Measurements from ENCODE around the gene TTC23. TPM values are rescaled to one million over a fixed set of nuclear protein-coding genes. Genes with fewer than 3 reads are reported as not detected.
"Not testable (repeated sequence)": the region's sequence is repeated elsewhere in the genome, so short reads cannot be mapped to it uniquely, and the experiment has no call there.

TTC23 gene
- total RNA-seq, 1 donor from 2014 or later = 10.0 TPM

- FAIRE-seq (no peak), DNase-seq (ENCODE audit: low read depth) (no peak)
- Histone ChIP-seq H3K27me3 (ENCODE audit: control insufficient read depth, insufficient read depth, low read length) (no peaks in the 10 kb centered on the region), H3K36me3 (ENCODE audit: control insufficient read depth, insufficient read depth, low read length) (no peaks in the 10 kb centered on the region), H3K4me3 (ENCODE audit: low read depth, low read length) (no peak overlapping the region)
- TF ChIP-seq CTCF (IDR thresholded peaks at IDR 0.05; ENCODE audit: insufficient read depth, low read length, severe bottlenecking) = no peak
Observed at GRCh38 chr15:99117111-99117510, 132.3 kb downstream of the TTC23 start.

GRCh38 chr15:99115300-99116215 is 133.8 kb downstream of the TTC23 start:
- no peak for TF ChIP-seq CTCF (IDR thresholded peaks at IDR 0.05; ENCODE audit: insufficient read depth, low read length, severe bottlenecking)

GRCh38 chr15:99114511-99115299 is 134.7 kb downstream of the TTC23 start:
- DNase-seq (ENCODE audit: low read depth) (no peak), FAIRE-seq (no peak)
- H3K27me3 ChIP-seq (ENCODE audit: control insufficient read depth, insufficient read depth, low read length) = no peaks in the 10 kb centered on the region
- no peak for TF ChIP-seq CTCF (IDR thresholded peaks at IDR 0.05; ENCODE audit: insufficient read depth, low read length, severe bottlenecking)
- H3K4me3 ChIP-seq (ENCODE audit: low read depth, low read length) = no peak overlapping the region
- H3K36me3 ChIP-seq (ENCODE audit: control insufficient read depth, insufficient read depth, low read length) = no peaks in the 10 kb centered on the region

More at GRCh38 chr15:99115300-99116215, 133.8 kb downstream of the TTC23 start:
- no peaks in the 10 kb centered on the region for H3K27me3 ChIP-seq (ENCODE audit: control insufficient read depth, insufficient read depth, low read length)
- DNase-seq (ENCODE audit: low read depth) (no peak), FAIRE-seq (no peak)
- no peaks in the 10 kb centered on the region for H3K36me3 ChIP-seq (ENCODE audit: control insufficient read depth, insufficient read depth, low read length)
- no peak overlapping the region for H3K4me3 ChIP-seq (ENCODE audit: low read depth, low read length)

- H3K36me3 ChIP-seq (ENCODE audit: control insufficient read depth, insufficient read depth, low read length) = no peaks in the 10 kb centered on the region
- no peak for FAIRE-seq
Observed at GRCh38 chr15:99113547-99114271, 135.7 kb downstream of the TTC23 start.

GRCh38 chr15:99111641-99112040 is 137.7 kb downstream of the TTC23 start:
- FAIRE-seq; DNase-seq (ENCODE audit: low read depth); H3K36me3 ChIP-seq (ENCODE audit: control insufficient read depth, insufficient read depth, low read length); H3K4me3 ChIP-seq (ENCODE audit: low read depth, low read length); H3K27me3 ChIP-seq (ENCODE audit: control insufficient read depth, insufficient read depth, low read length): not testable (repeated sequence)

More at GRCh38 chr15:99113547-99114271, 135.7 kb downstream of the TTC23 start:
- TF ChIP-seq CTCF (IDR thresholded peaks at IDR 0.05; ENCODE audit: insufficient read depth, low read length, severe bottlenecking) = no peak
- H3K27me3 ChIP-seq (ENCODE audit: control insufficient read depth, insufficient read depth, low read length) = no peaks in the 10 kb centered on the region
- H3K4me3 ChIP-seq (ENCODE audit: low read depth, low read length) = no peak overlapping the region
- DNase-seq (ENCODE audit: low read depth) = no peak
